Colonic mucosa (tissue), 4 donors: ENCODE data around the gene DCAF6. TPM values are rescaled to one million over a fixed set of nuclear protein-coding genes. Genes with fewer than 3 reads are reported as not detected.

ENCODE experiments used
- DNase-seq: peaks from one replicate; pipeline ENCODE4 v3.0.0-alpha.2; 2020
- H3K27ac ChIP-seq: fragments of 200-600 bp; one replicate; pipeline ENCODE4 v1.8.0; 2021
- H3K27me3 ChIP-seq: fragments of 200-600 bp; one replicate; pipeline ENCODE4 v1.8.0; 2021
- H3K36me3 ChIP-seq: fragments of 200-600 bp; one replicate; pipeline ENCODE4 v1.8.0; 2021
- H3K4me1 ChIP-seq: fragments of 200-600 bp; one replicate; pipeline ENCODE4 v1.8.0; 2021; ENCODE audit warnings: mild to moderate bottlenecking
- H3K4me3 ChIP-seq: fragments of 200-600 bp; one replicate; pipeline ENCODE4 v1.8.0; 2021
- H3K9ac ChIP-seq, 2 donors: one replicate each; pipeline ENCODE4 v1.7.0; 2013; ENCODE audit warnings: control low read depth in 2 of 2, low read depth in 2 of 2, low read length in 2 of 2
- H3K9me3 ChIP-seq: fragments of 200-600 bp; one replicate; pipeline ENCODE4 v1.8.0; 2021
- CTCF ChIP-seq: fragments of 200-600 bp; IDR thresholded peaks from one replicate; pipeline ENCODE4 v1.8.0; 2022; ENCODE audit warnings: antibody characterized with exemption, mild to moderate bottlenecking
- intact Hi-C: fragments of 100-400 bp; cut with DNase I; formaldehyde crosslinking; loops from one replicate; pipeline ENCODE4 v1.14.1; 2022
- total RNA-seq, 2 donors: library from RNA; stranded (reverse); fragmentation: NEBNext Ultra II Directional in 1 of 2; extraction: Animal tissue kit (Norgen Biotek cat#: 25700) in 1 of 2; gene quantifications; one replicate each; pipeline ENCODE4 v1.2.1, GENCODE V29; 2021
- donor health status: healthy.
- donor health status: DM: no; HTN: no; CAD: no.
- donor health status: DM: no; HTN: no; CAD: no.

DCAF6 gene
- total RNA-seq, 2 donors from 2014 or later: 47.2 to 67.0 TPM

- TF ChIP-seq CTCF: no peak
- no peak for DNase-seq
- intact Hi-C loops: no loop called here
- Histone ChIP-seq H3K4me1 (no peaks in the 10 kb centered on the region), H3K27ac (no peak overlapping the region), H3K36me3 (no peaks in the 10 kb centered on the region), H3K4me3 (no peak overlapping the region), H3K9ac (no peak overlapping the region), H3K27me3 (no peaks in the 10 kb centered on the region), H3K9me3 (no peaks in the 10 kb centered on the region)
Observed at GRCh38 chr1:167900907-167901306, 35.6 kb upstream of the DCAF6 start.

- no peak overlapping the region for H3K9ac ChIP-seq
Observed at GRCh38 chr1:167904652-167905130, 31.8 kb upstream of the DCAF6 start.

GRCh38 chr1:167905182-167905581 is 31.3 kb upstream of the DCAF6 start:
- Histone ChIP-seq H3K9me3 (no peaks in the 10 kb centered on the region), H3K27ac (no peak overlapping the region), H3K36me3 (no peaks in the 10 kb centered on the region), H3K4me3 (no peak overlapping the region), H3K4me1 (no peaks in the 10 kb centered on the region), H3K9ac (no peak overlapping the region), H3K27me3 (peaks cover 5% of the 10 kb centered on the region)
- intact Hi-C loops: no loop called here
- TF ChIP-seq CTCF: no peak
- DNase-seq: no peak

More at GRCh38 chr1:167904652-167905130, 31.8 kb upstream of the DCAF6 start:
- Histone ChIP-seq H3K36me3 (no peaks in the 10 kb centered on the region), H3K4me1 (no peaks in the 10 kb centered on the region), H3K4me3 (no peak overlapping the region), H3K27me3 (peaks cover 5% of the 10 kb centered on the region), H3K27ac (no peak overlapping the region), H3K9me3 (no peaks in the 10 kb centered on the region)
- TF ChIP-seq CTCF: no peak
- intact Hi-C loops: no loop called here
- DNase-seq: no peak

- intact Hi-C loops: no loop called here
- Histone ChIP-seq H3K27me3 (peaks cover 5% of the 10 kb centered on the region), H3K4me3 (no peak overlapping the region), H3K27ac (no peak overlapping the region), H3K36me3 (no peaks in the 10 kb centered on the region), H3K9ac (no peak overlapping the region), H3K9me3 (no peaks in the 10 kb centered on the region), H3K4me1 (no peaks in the 10 kb centered on the region)
- TF ChIP-seq CTCF: no peak
- no peak for DNase-seq
Observed at GRCh38 chr1:167905671-167906070, 30.8 kb upstream of the DCAF6 start.

GRCh38 chr1:167909691-167910180 is 26.7 kb upstream of the DCAF6 start:
- Histone ChIP-seq H3K4me1 (no peaks in the 10 kb centered on the region), H3K9ac (no peak overlapping the region), H3K27me3 (peaks cover 5% of the 10 kb centered on the region), H3K9me3 (no peaks in the 10 kb centered on the region), H3K27ac (no peak overlapping the region), H3K36me3 (no peaks in the 10 kb centered on the region), H3K4me3 (no peak overlapping the region)
- intact Hi-C loops: no loop called here
- DNase-seq: no peak
- TF ChIP-seq CTCF: no peak
